Activated T-cell treated with anti-CD3 and anti-CD28 coated beads, Interleukin-2, amount 50 U/mL, for 24 hours (primary cell): Measurements from ENCODE around the gene GRID1.

Experiments
- DNase-seq: peaks from one replicate; pipeline ENCODE4 v3.0.0-alpha.2; 2020
- H3K27ac Mint-ChIP-seq: 2 replicates; pipeline ENCODE4 v1.8.0; 2020; ENCODE audit warnings: mild to moderate bottlenecking, mixed read lengths
- H3K27me3 Mint-ChIP-seq: 2 replicates; pipeline ENCODE4 v1.8.0; 2020; ENCODE audit warnings: mixed read lengths
- H3K36me3 Mint-ChIP-seq: 2 replicates; pipeline ENCODE4 v1.8.0; 2020; ENCODE audit warnings: low read depth, mixed read lengths
- H3K4me1 Mint-ChIP-seq: 2 replicates; pipeline ENCODE4 v1.8.0; 2020; ENCODE audit warnings: low read depth, mixed read lengths
- H3K4me3 Mint-ChIP-seq: 2 replicates; pipeline ENCODE4 v1.8.0; 2020; ENCODE audit warnings: mild to moderate bottlenecking, moderate library complexity, mixed read lengths
- H3K9me3 Mint-ChIP-seq: 2 replicates; pipeline ENCODE4 v1.8.0; 2020; ENCODE audit warnings: mixed read lengths

Gene GRID1

GRCh38 chr10:85789125-85789524 is 577.5 kb downstream of the GRID1 start:
- H3K27ac Mint-ChIP-seq, result no peak overlapping the region
- no peaks in the 10 kb centered on the region for H3K36me3 Mint-ChIP-seq
- DNase-seq, result no peak
- no peaks in the 10 kb centered on the region for H3K27me3 Mint-ChIP-seq
- H3K4me3 Mint-ChIP-seq, result no peak overlapping the region
- H3K9me3 Mint-ChIP-seq, result no peaks in the 10 kb centered on the region
- H3K4me1 Mint-ChIP-seq, result no peaks in the 10 kb centered on the region

GRCh38 chr10:85788570-85788969 is 578.0 kb downstream of the GRID1 start:
- Mint-ChIP-seq H3K9me3 (no peaks in the 10 kb centered on the region), H3K36me3 (no peaks in the 10 kb centered on the region), H3K4me1 (no peaks in the 10 kb centered on the region), H3K27ac (no peak overlapping the region), H3K4me3 (no peak overlapping the region), H3K27me3 (no peaks in the 10 kb centered on the region)
- DNase-seq, result no peak

GRCh38 chr10:85787881-85788280 is 578.7 kb downstream of the GRID1 start:
- H3K36me3 Mint-ChIP-seq, result no peaks in the 10 kb centered on the region
- H3K27ac Mint-ChIP-seq, result no peak overlapping the region
- no peak overlapping the region for H3K4me3 Mint-ChIP-seq
- no peaks in the 10 kb centered on the region for H3K9me3 Mint-ChIP-seq
- H3K4me1 Mint-ChIP-seq, result no peaks in the 10 kb centered on the region
- H3K27me3 Mint-ChIP-seq, result no peaks in the 10 kb centered on the region
- DNase-seq, result no peak

GRCh38 chr10:85787393-85787792 is 579.2 kb downstream of the GRID1 start:
- H3K4me1 Mint-ChIP-seq, result no peaks in the 10 kb centered on the region
- no peaks in the 10 kb centered on the region for H3K36me3 Mint-ChIP-seq

GRCh38 chr10:85786401-85786899 is 580.1 kb downstream of the GRID1 start:
- H3K9me3 Mint-ChIP-seq, result no peaks in the 10 kb centered on the region
- no peaks in the 10 kb centered on the region for H3K4me1 Mint-ChIP-seq
- no peak for DNase-seq
- H3K4me3 Mint-ChIP-seq, result no peak overlapping the region
- no peaks in the 10 kb centered on the region for H3K36me3 Mint-ChIP-seq
- no peak overlapping the region for H3K27ac Mint-ChIP-seq
- H3K27me3 Mint-ChIP-seq, result no peaks in the 10 kb centered on the region

More at GRCh38 chr10:85787393-85787792, 579.2 kb downstream of the GRID1 start:
- Mint-ChIP-seq H3K9me3 (no peaks in the 10 kb centered on the region), H3K27me3 (no peaks in the 10 kb centered on the region), H3K4me3 (no peak overlapping the region), H3K27ac (no peak overlapping the region)
- no peak for DNase-seq

GRCh38 chr10:85784792-85785191 is 581.8 kb downstream of the GRID1 start:
- H3K4me1 Mint-ChIP-seq, result no peaks in the 10 kb centered on the region
- H3K9me3 Mint-ChIP-seq, result no peaks in the 10 kb centered on the region
- H3K36me3 Mint-ChIP-seq, result no peaks in the 10 kb centered on the region
- no peak for DNase-seq
- H3K27ac Mint-ChIP-seq, result no peak overlapping the region
- H3K4me3 Mint-ChIP-seq, result no peak overlapping the region
- H3K27me3 Mint-ChIP-seq, result no peaks in the 10 kb centered on the region

GRCh38 chr10:85781404-85781803 is 585.2 kb downstream of the GRID1 start:
- Mint-ChIP-seq H3K9me3 (no peaks in the 10 kb centered on the region), H3K27ac (no peak overlapping the region), H3K36me3 (no peaks in the 10 kb centered on the region), H3K27me3 (no peaks in the 10 kb centered on the region), H3K4me3 (no peak overlapping the region), H3K4me1 (no peaks in the 10 kb centered on the region)
- no peak for DNase-seq

- Mint-ChIP-seq H3K36me3 (no peaks in the 10 kb centered on the region), H3K4me1 (no peaks in the 10 kb centered on the region), H3K9me3 (no peaks in the 10 kb centered on the region), H3K4me3 (no peak overlapping the region), H3K27me3 (no peaks in the 10 kb centered on the region), H3K27ac (no peak overlapping the region)
- DNase-seq, result no peak
Observed at GRCh38 chr10:85778074-85778473, 588.5 kb downstream of the GRID1 start.

GRCh38 chr10:85767891-85768290 is 598.7 kb downstream of the GRID1 start:
- Mint-ChIP-seq H3K27me3 (peaks cover 7% of the 10 kb centered on the region), H3K36me3 (no peaks in the 10 kb centered on the region), H3K4me3 (no peak overlapping the region), H3K9me3 (no peaks in the 10 kb centered on the region), H3K4me1 (no peaks in the 10 kb centered on the region), H3K27ac (no peak overlapping the region)
- no peak for DNase-seq

- Mint-ChIP-seq H3K27me3 (peaks cover 10% of the 10 kb centered on the region), H3K9me3 (no peaks in the 10 kb centered on the region), H3K4me3 (no peak overlapping the region), H3K27ac (no peak overlapping the region), H3K36me3 (no peaks in the 10 kb centered on the region), H3K4me1 (no peaks in the 10 kb centered on the region)
- no peak for DNase-seq
Observed at GRCh38 chr10:85764108-85764507, 602.5 kb downstream of the GRID1 start.

GRCh38 chr10:85761906-85762445 is 604.6 kb downstream of the GRID1 start:
- H3K36me3 Mint-ChIP-seq, result no peaks in the 10 kb centered on the region
- no peaks in the 10 kb centered on the region for H3K4me1 Mint-ChIP-seq
- H3K9me3 Mint-ChIP-seq, result no peaks in the 10 kb centered on the region
- H3K4me3 Mint-ChIP-seq, result no peak overlapping the region
- DNase-seq, result no peak
- peaks cover 8% of the 10 kb centered on the region for H3K27me3 Mint-ChIP-seq
- H3K27ac Mint-ChIP-seq, result no peak overlapping the region

- peaks cover 2% of the 10 kb centered on the region for H3K27me3 Mint-ChIP-seq
- H3K4me1 Mint-ChIP-seq, result peaks cover 6% of the 10 kb centered on the region
- no peaks in the 10 kb centered on the region for H3K36me3 Mint-ChIP-seq
- peak overlapping the region; percentile 48 for H3K4me3 Mint-ChIP-seq
- no peaks in the 10 kb centered on the region for H3K9me3 Mint-ChIP-seq
- DNase-seq, result no peak
- H3K27ac Mint-ChIP-seq, result peak overlapping the region; percentile 75
Observed at GRCh38 chr10:85741626-85742300, 624.8 kb downstream of the GRID1 start.

- Mint-ChIP-seq H3K4me1 (no peaks in the 10 kb centered on the region), H3K4me3 (no peak overlapping the region), H3K9me3 (no peaks in the 10 kb centered on the region), H3K36me3 (no peaks in the 10 kb centered on the region), H3K27me3 (no peaks in the 10 kb centered on the region), H3K27ac (no peak overlapping the region)
- DNase-seq, result no peak
Observed at GRCh38 chr10:85735997-85736396, 630.6 kb downstream of the GRID1 start.

- no peaks in the 10 kb centered on the region for H3K4me1 Mint-ChIP-seq
Observed at GRCh38 chr10:85734791-85735190, 631.8 kb downstream of the GRID1 start.

GRCh38 chr10:85724215-85724614 is 642.4 kb downstream of the GRID1 start:
- no peaks in the 10 kb centered on the region for H3K9me3 Mint-ChIP-seq
- no peak for DNase-seq
- no peaks in the 10 kb centered on the region for H3K4me1 Mint-ChIP-seq
- H3K27me3 Mint-ChIP-seq, result no peaks in the 10 kb centered on the region
- H3K4me3 Mint-ChIP-seq, result no peak overlapping the region
- H3K36me3 Mint-ChIP-seq, result no peaks in the 10 kb centered on the region
- no peak overlapping the region for H3K27ac Mint-ChIP-seq

More at GRCh38 chr10:85734791-85735190, 631.8 kb downstream of the GRID1 start:
- no peaks in the 10 kb centered on the region for H3K9me3 Mint-ChIP-seq
- H3K27ac Mint-ChIP-seq, result no peak overlapping the region
- no peaks in the 10 kb centered on the region for H3K36me3 Mint-ChIP-seq
- no peak for DNase-seq
- H3K4me3 Mint-ChIP-seq, result no peak overlapping the region
- no peaks in the 10 kb centered on the region for H3K27me3 Mint-ChIP-seq
